ENCODE data around the gene CNTN6.

DNA sequence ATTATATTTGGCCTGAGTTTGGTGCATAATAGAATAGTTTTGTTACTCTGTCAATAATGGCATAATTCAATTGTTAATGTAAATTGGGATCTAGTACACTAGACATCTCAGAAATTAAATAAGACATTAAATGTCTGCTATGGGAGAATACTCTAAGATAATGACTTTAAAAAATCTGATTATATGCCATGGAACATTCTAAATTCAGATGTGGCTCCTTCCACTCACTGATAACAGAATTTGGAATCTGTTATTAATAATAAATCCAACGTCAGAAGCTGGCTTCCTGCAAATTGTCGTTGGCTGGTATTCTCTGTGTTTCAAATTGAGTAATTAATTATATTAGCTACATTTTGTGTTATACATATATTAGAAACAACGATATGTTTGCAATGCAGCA is 258.1 kb downstream of the CNTN6 start:
- TF ChIP-seq, protein P1, sequence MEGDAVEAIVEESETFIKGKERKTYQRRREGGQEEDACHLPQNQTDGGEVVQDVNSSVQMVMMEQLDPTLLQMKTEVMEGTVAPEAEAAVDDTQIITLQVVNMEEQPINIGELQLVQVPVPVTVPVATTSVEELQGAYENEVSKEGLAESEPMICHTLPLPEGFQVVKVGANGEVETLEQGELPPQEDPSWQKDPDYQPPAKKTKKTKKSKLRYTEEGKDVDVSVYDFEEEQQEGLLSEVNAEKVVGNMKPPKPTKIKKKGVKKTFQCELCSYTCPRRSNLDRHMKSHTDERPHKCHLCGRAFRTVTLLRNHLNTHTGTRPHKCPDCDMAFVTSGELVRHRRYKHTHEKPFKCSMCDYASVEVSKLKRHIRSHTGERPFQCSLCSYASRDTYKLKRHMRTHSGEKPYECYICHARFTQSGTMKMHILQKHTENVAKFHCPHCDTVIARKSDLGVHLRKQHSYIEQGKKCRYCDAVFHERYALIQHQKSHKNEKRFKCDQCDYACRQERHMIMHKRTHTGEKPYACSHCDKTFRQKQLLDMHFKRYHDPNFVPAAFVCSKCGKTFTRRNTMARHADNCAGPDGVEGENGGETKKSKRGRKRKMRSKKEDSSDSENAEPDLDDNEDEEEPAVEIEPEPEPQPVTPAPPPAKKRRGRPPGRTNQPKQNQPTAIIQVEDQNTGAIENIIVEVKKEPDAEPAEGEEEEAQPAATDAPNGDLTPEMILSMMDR (conservative IDR thresholded peaks at IDR 0.05; ENCODE audit: low read depth, low read length): no peak
- TF ChIP-seq POLR2A (IDR thresholded peaks at IDR 0.05; ENCODE audit: low read depth, low read length): no peak
- no peak for TF ChIP-seq MXI1 (IDR thresholded peaks at IDR 0.05; ENCODE audit: borderline replicate concordance, low read depth, low read length)
- TF ChIP-seq, protein P2, sequence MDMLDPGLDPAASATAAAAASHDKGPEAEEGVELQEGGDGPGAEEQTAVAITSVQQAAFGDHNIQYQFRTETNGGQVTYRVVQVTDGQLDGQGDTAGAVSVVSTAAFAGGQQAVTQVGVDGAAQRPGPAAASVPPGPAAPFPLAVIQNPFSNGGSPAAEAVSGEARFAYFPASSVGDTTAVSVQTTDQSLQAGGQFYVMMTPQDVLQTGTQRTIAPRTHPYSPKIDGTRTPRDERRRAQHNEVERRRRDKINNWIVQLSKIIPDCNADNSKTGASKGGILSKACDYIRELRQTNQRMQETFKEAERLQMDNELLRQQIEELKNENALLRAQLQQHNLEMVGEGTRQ (IDR thresholded peaks at IDR 0.05; ENCODE audit: low read depth, low read length): no peak
- TF ChIP-seq NFE2L2 (IDR thresholded peaks at IDR 0.05; ENCODE audit: low read depth, low read length): no peak
- TF ChIP-seq CEBPB (IDR thresholded peaks at IDR 0.05; ENCODE audit: low read depth, low read length): no peak
- TF ChIP-seq RFX5 (IDR thresholded peaks at IDR 0.05; ENCODE audit: low read depth, low read length): no peak
- TF ChIP-seq RAD21 (IDR thresholded peaks at IDR 0.05; ENCODE audit: low read length): no peak
- no peak for TF ChIP-seq FOS (IDR thresholded peaks at IDR 0.05; ENCODE audit: low read depth, low read length)
- no peak for TF ChIP-seq RCOR1 (IDR thresholded peaks at IDR 0.05; ENCODE audit: insufficient replicate concordance, low read length)
